NCI-H345 (cell line): ENCODE measurements around the gene ADAMTS14.

Experiments used
- DNase-seq: peaks from one replicate; lab custom pipeline; 2025; lab: John Stamatoyannopoulos, UW

ADAMTS14 gene

GRCh38 chr10:70771311-70772194, 99.2 kb downstream of the ADAMTS14 start:
- DNase-seq, result peak; percentile 24

GRCh38 chr10:70772627-70773026, 100.3 kb downstream of the ADAMTS14 start:
- DNase-seq, result no peak

GRCh38 chr10:70773461-70773860, 101.2 kb downstream of the ADAMTS14 start:
- no peak for DNase-seq

GRCh38 chr10:70773965-70774809, 101.9 kb downstream of the ADAMTS14 start:
- no peak for DNase-seq

- no peak for DNase-seq
Measured at GRCh38 chr10:70774810-70775678, 102.7 kb downstream of the ADAMTS14 start.

- DNase-seq, result no peak
Measured at GRCh38 chr10:70775679-70776454, 103.6 kb downstream of the ADAMTS14 start.

GRCh38 chr10:70776455-70777005, 104.2 kb downstream of the ADAMTS14 start:
- DNase-seq, result no peak

GRCh38 chr10:70777063-70777875, 105.0 kb downstream of the ADAMTS14 start:
- no peak for DNase-seq

- DNase-seq, result no peak
Measured at GRCh38 chr10:70778267-70778924, 106.1 kb downstream of the ADAMTS14 start.

GRCh38 chr10:70779088-70779487, 106.8 kb downstream of the ADAMTS14 start:
- no peak for DNase-seq

- no peak for DNase-seq
Measured at GRCh38 chr10:70779511-70780369, 107.4 kb downstream of the ADAMTS14 start.

GRCh38 chr10:70780370-70780760, 108.1 kb downstream of the ADAMTS14 start:
- DNase-seq, result no peak

- DNase-seq, result no peak
Measured at GRCh38 chr10:70780772-70781171, 108.5 kb downstream of the ADAMTS14 start.

- no peak for DNase-seq
Measured at GRCh38 chr10:70781461-70782051, 109.2 kb downstream of the ADAMTS14 start.

GRCh38 chr10:70782086-70782745, 109.9 kb downstream of the ADAMTS14 start:
- no peak for DNase-seq

GRCh38 chr10:70782746-70783680, 110.7 kb downstream of the ADAMTS14 start:
- no peak for DNase-seq
